ENCODE measurements around the gene TOM1L2. TPM values are rescaled to one million over a fixed set of nuclear protein-coding genes. Genes with fewer than 3 reads are reported as not detected.
"Not testable (repeated sequence)": the region's sequence is repeated elsewhere in the genome, so short reads cannot be mapped to it uniquely, and the experiment has no call there.

Gene TOM1L2
- total RNA-seq, 1 experiment from 2014 or later = 35.5 TPM

GRCh38 chr17:17913695-17914332, 58.4 kb downstream of the TOM1L2 start:
- Mint-ChIP-seq H3K4me1 (ENCODE audit: low read depth, unreplicated experiment) (peaks cover 14% of the 10 kb centered on the region), H3K27ac (ENCODE audit: unreplicated experiment) (peak overlapping the region; percentile 64), H3K9me3 (ENCODE audit: unreplicated experiment) (no peaks in the 10 kb centered on the region), H3K36me3 (ENCODE audit: insufficient read depth, unreplicated experiment) (peaks cover 6% of the 10 kb centered on the region), H3K4me3 (ENCODE audit: unreplicated experiment) (peak overlapping the region; percentile 25), H3K27me3 (ENCODE audit: insufficient read depth, unreplicated experiment) (no peaks in the 10 kb centered on the region)
- no peak overlapping the region for H3K4me3 ChIP-seq (ENCODE audit: low read depth, low read length)
- CTCF ChIA-PET = interaction anchor here (1.0 to 1.4 kb wide), 2 partner anchors 23 to 59 kb away, joined by 3 to 4 read pairs; partner anchors contain the start of gene DRC3
- H3K9me3 ChIP-seq = no peaks in the 10 kb centered on the region
- POLR2A ChIA-PET = no interaction called here
- H3K27me3 ChIP-seq (replicated peaks; ENCODE audit: control insufficient read depth, insufficient read depth, low read length) = no peaks in the 10 kb centered on the region
- intact Hi-C loops (cut with micrococcal nuclease; ENCODE audit: unreplicated experiment) = no loop called here
- H3K4me1 ChIP-seq = peaks cover 20% of the 10 kb centered on the region
- peak; percentile 82 to 93 for DNase-seq
- TF ChIP-seq CTCF (IDR thresholded peaks at IDR 0.05; ENCODE audit: insufficient read depth in 1 of 2, low read depth in 1 of 2, low read length in 1 of 2, severe bottlenecking in 1 of 2, unreplicated experiment in 1 of 2) = no peak
- no TSS peak for BruUV-seq (replicated peaks)
- no peaks in the 10 kb centered on the region for H3K36me3 ChIP-seq (ENCODE audit: control insufficient read depth, insufficient read depth, low read length)

- H3K4me1 Mint-ChIP-seq (ENCODE audit: low read depth, unreplicated experiment) = peaks cover 14% of the 10 kb centered on the region
- H3K4me3 ChIP-seq (ENCODE audit: low read depth, low read length); H3K36me3 ChIP-seq (ENCODE audit: control insufficient read depth, insufficient read depth, low read length): not testable (repeated sequence)
Observed at GRCh38 chr17:17912336-17912735, 59.9 kb downstream of the TOM1L2 start.

GRCh38 chr17:17911001-17911613, 61.1 kb downstream of the TOM1L2 start:
- no peak for TF ChIP-seq CTCF (IDR thresholded peaks at IDR 0.05; ENCODE audit: insufficient read depth in 1 of 2, low read depth in 1 of 2, low read length in 1 of 2, severe bottlenecking in 1 of 2, unreplicated experiment in 1 of 2)
- Histone ChIP-seq H3K9me3 (no peaks in the 10 kb centered on the region), H3K36me3 (ENCODE audit: control insufficient read depth, insufficient read depth, low read length) (no peaks in the 10 kb centered on the region), H3K4me3 (ENCODE audit: low read depth, low read length) (no peak overlapping the region), H3K4me1 (peaks cover 17% of the 10 kb centered on the region), H3K27me3 (replicated peaks; ENCODE audit: control insufficient read depth, insufficient read depth, low read length) (no peaks in the 10 kb centered on the region)
- Mint-ChIP-seq H3K9me3 (ENCODE audit: unreplicated experiment) (no peaks in the 10 kb centered on the region), H3K4me1 (ENCODE audit: low read depth, unreplicated experiment) (peaks cover 14% of the 10 kb centered on the region), H3K36me3 (ENCODE audit: insufficient read depth, unreplicated experiment) (peaks cover 6% of the 10 kb centered on the region), H3K4me3 (ENCODE audit: unreplicated experiment) (no peak overlapping the region), H3K27me3 (ENCODE audit: insufficient read depth, unreplicated experiment) (no peaks in the 10 kb centered on the region), H3K27ac (ENCODE audit: unreplicated experiment) (no peak overlapping the region)
- BruUV-seq (replicated peaks) = no TSS peak
- CTCF ChIA-PET = no interaction called here
- POLR2A ChIA-PET = no interaction called here
- intact Hi-C loops (cut with micrococcal nuclease; ENCODE audit: unreplicated experiment) = no loop called here
- DNase-seq = no peak

More at GRCh38 chr17:17912336-17912735, 59.9 kb downstream of the TOM1L2 start:
- H3K27ac Mint-ChIP-seq (ENCODE audit: unreplicated experiment); BruUV-seq (replicated peaks); H3K9me3 Mint-ChIP-seq (ENCODE audit: unreplicated experiment); H3K27me3 Mint-ChIP-seq (ENCODE audit: insufficient read depth, unreplicated experiment); H3K9me3 ChIP-seq; H3K27me3 ChIP-seq (replicated peaks; ENCODE audit: control insufficient read depth, insufficient read depth, low read length); intact Hi-C loops (cut with micrococcal nuclease; ENCODE audit: unreplicated experiment); CTCF ChIA-PET; H3K36me3 Mint-ChIP-seq (ENCODE audit: insufficient read depth, unreplicated experiment); H3K4me3 Mint-ChIP-seq (ENCODE audit: unreplicated experiment); POLR2A ChIA-PET; DNase-seq: not testable (repeated sequence)
- H3K4me1 ChIP-seq = peaks cover 17% of the 10 kb centered on the region
